Measurements from ENCODE around the gene CFAP410.

GRCh38 chr21:44356160-44356559, 17.0 kb upstream of the CFAP410 start:
- TF ChIP-seq CTCF (IDR thresholded peaks at IDR 0.05) = no peak
- no peak for TF ChIP-seq POLR2A (IDR thresholded peaks at IDR 0.05)
